ENCODE results near the gene SLC29A1. TPM values are rescaled to one million over a fixed set of nuclear protein-coding genes. Genes with fewer than 3 reads are reported as not detected.

Gene SLC29A1
- total RNA-seq, 3 donors from 2014 or later, result 165 to 199 (median 181) TPM

DNA sequence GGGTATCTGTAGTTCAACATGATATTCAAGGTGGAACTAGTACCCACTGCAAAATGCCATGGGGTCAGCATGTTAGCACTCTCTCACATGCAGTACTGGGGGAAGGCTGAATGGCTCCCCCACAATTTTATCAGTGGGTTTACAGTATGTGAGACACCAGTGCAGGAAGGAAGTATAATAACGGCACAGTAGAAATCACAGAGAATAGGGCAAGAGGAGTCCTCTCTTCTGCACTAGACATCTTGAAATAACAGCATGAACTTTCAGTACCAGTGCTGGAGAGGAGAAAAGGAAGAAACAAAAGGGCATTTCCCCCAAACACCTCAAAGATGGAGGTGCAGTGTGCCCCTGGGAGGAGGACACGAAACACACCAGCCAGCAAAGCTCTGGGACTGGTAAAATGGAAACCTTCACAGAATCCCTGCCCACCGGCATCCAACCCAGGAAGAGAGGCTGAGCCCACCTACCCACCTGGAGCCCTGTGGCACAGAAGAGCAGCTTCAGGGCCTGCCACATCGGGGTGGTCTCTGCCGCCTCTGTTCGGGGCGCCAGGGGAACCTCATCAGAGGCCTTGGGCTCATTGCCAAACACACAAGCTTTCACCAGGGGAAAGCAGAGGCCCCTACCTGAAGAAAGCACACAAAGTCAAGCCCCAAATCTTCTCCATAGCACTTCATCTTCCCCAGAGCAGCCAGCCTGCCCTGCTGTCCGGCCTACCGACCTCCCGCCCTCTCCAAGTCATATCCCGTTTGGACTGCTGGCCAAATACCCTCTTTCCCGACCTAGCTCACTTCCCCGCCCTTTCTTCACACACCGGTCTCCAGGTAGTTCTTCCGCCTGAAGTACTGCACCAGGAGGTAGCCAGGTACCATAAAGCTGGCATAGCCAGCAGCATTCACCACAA is 32.7 kb downstream of the SLC29A1 start:
- Mint-ChIP-seq H3K9me3 (no peaks in the 10 kb centered on the region), H3K27me3 (ENCODE audit: low read depth) (no peaks in the 10 kb centered on the region), H3K36me3 (ENCODE audit: insufficient read depth) (peaks cover 63% of the 10 kb centered on the region), H3K4me1 (ENCODE audit: low read depth) (peaks cover 71% of the 10 kb centered on the region), H3K4me3 (peak overlapping the region; percentile 94)
- DNase-seq (peak; percentile 21), ATAC-seq (peak; percentile 14 to 22)

GRCh38 chr6:44256775-44257024 is 33.3 kb downstream of the SLC29A1 start:
- DNase-seq, result no peak
- Mint-ChIP-seq H3K4me3 (peak overlapping the region; percentile 94), H3K4me1 (ENCODE audit: low read depth) (peaks cover 69% of the 10 kb centered on the region), H3K36me3 (ENCODE audit: insufficient read depth) (peaks cover 58% of the 10 kb centered on the region), H3K9me3 (no peaks in the 10 kb centered on the region), H3K27me3 (ENCODE audit: low read depth) (no peaks in the 10 kb centered on the region)
- ATAC-seq, result peak; percentile 7 to 11

GRCh38 chr6:44257025-44257752 is 33.8 kb downstream of the SLC29A1 start, which contains the start of gene SLC35B2:
TSS of gene SLC35B2 (minus strand) at chr6:44257528. CDS start at chr6:44257410, 118 bp downstream.
- H3K27me3 Mint-ChIP-seq (ENCODE audit: low read depth), result no peaks in the 10 kb centered on the region
- peaks cover 69% of the 10 kb centered on the region for H3K4me1 Mint-ChIP-seq (ENCODE audit: low read depth)
- DNase-seq (peak; percentile 56), ATAC-seq (peak; percentile 53 to 60)
- H3K4me3 Mint-ChIP-seq, result peak within 1 kb of the TSS; percentile 94
- H3K9me3 Mint-ChIP-seq, result no peaks in the 10 kb centered on the region
- H3K36me3 Mint-ChIP-seq (ENCODE audit: insufficient read depth), result peaks cover 54% of the 10 kb centered on the region

DNA sequence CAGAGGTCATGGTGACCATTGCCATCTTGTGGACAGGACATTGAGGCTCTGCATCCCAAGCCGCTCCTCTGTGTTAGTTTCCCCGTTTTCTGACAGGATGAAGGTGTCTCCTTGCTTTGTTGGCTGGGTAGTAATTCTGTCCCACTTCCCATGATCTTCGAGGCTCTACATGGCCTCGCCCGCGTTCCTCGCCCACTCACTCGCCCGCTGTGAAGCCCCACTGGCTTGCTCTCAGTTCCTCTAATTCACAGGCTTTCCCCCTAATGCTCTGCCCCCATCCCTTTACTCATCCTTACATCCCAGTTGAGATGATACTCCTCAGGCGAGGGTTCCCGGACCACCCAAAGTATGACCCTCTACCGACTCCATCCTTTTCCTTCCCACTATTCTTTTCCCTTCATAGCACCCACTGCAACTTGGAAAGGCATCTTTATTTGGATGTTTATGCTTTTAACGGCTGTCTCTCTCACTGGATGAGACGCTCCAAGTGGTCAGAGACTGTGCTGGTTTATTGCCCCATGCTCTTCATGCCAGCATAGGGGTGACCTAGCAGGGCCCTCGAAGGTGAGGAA is 34.4 kb downstream of the SLC29A1 start:
- Mint-ChIP-seq H3K4me1 (ENCODE audit: low read depth) (peaks cover 69% of the 10 kb centered on the region), H3K4me3 (peak overlapping the region; percentile 86), H3K36me3 (ENCODE audit: insufficient read depth) (peaks cover 50% of the 10 kb centered on the region), H3K9me3 (no peaks in the 10 kb centered on the region), H3K27me3 (ENCODE audit: low read depth) (no peaks in the 10 kb centered on the region)
- ATAC-seq (no peak), DNase-seq (no peak)

DNA sequence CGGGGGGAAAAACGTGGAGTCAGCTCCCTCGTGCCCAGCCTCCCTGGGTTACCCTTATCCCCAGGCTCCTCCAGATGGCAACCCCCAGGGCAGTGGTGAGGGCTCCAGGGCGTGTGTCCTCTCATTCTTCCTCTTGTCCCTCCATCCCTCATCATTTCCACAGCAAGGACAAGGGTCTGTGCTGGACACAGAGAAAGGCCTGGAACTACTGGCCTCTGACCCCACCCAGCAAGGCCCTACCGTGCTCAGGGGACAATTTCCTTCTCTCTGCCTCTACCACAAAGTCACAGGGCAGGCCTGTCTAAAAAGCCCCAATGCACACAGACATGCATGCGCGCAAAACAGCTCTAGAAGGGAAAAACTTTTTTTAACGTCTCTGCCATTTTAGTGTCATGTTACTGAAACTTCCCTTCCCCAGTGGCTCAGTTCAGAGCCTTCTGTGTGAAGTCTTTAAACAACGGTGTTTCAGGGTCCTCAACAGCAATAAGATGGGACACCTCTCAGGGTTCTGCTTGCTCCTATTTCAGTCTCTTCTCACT is 35.0 kb downstream of the SLC29A1 start:
- ATAC-seq (no peak), DNase-seq (no peak)
- no peaks in the 10 kb centered on the region for H3K9me3 Mint-ChIP-seq
- no peaks in the 10 kb centered on the region for H3K27me3 Mint-ChIP-seq (ENCODE audit: low read depth)
- peak overlapping the region; percentile 86 for H3K4me3 Mint-ChIP-seq
- H3K36me3 Mint-ChIP-seq (ENCODE audit: insufficient read depth), result peaks cover 45% of the 10 kb centered on the region
- peaks cover 69% of the 10 kb centered on the region for H3K4me1 Mint-ChIP-seq (ENCODE audit: low read depth)

DNA sequence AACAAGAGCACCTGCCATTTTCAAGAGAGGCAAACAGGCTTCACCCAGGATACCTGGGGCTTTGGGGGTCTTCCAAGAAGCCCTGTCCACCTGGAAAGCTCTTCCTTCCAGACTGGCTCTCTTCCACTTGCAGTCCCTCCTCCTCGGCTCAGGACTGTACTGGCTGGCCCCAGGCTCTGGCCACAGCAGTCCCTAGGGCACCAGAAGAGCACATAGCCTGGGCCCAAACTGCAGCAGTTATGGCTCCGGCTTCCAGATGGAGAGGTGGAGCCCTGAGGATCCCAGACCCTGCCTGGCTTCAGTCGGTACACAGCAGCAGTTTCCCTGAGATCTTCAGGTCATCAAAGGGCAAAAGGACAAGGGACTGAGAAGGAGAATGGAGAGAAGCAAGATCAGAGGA is 35.5 kb downstream of the SLC29A1 start:
- no peak for ATAC-seq
- Mint-ChIP-seq H3K36me3 (ENCODE audit: insufficient read depth) (peaks cover 40% of the 10 kb centered on the region), H3K4me3 (peak overlapping the region; percentile 86), H3K9me3 (no peaks in the 10 kb centered on the region), H3K4me1 (ENCODE audit: low read depth) (peaks cover 65% of the 10 kb centered on the region), H3K27me3 (ENCODE audit: low read depth) (no peaks in the 10 kb centered on the region)
- no peak for DNase-seq

DNA sequence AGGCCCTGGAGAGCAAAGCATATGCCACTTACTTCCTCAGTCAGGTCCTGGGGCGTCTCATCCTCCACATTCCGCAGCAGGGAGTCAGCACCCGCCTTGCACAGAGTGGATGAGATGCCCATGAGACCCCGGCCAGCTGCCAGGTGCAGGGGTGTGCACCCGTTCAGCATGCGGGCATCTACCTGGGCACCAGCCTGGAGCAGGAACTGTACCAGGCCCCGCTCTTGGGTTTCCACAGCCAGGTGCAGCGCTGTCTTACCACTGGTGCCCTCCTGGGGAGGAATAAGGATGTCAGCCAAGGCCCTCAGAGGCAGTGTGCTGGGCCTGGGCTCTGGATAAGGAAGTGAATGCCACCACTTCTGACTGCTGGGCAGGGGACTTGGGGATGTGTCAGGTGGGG is 36.6 kb downstream of the SLC29A1 start:
- H3K4me1 Mint-ChIP-seq (ENCODE audit: low read depth), result peaks cover 58% of the 10 kb centered on the region
- no peak overlapping the region for H3K4me3 Mint-ChIP-seq
- no peaks in the 10 kb centered on the region for H3K9me3 Mint-ChIP-seq
- peaks cover 30% of the 10 kb centered on the region for H3K36me3 Mint-ChIP-seq (ENCODE audit: insufficient read depth)
- no peak for DNase-seq
- ATAC-seq, result no peak
- H3K27me3 Mint-ChIP-seq (ENCODE audit: low read depth), result no peaks in the 10 kb centered on the region

GRCh38 chr6:44260451-44261297 is 37.3 kb downstream of the SLC29A1 start:
- Mint-ChIP-seq H3K36me3 (ENCODE audit: insufficient read depth) (peaks cover 30% of the 10 kb centered on the region), H3K4me1 (ENCODE audit: low read depth) (peaks cover 51% of the 10 kb centered on the region), H3K4me3 (peak overlapping the region; percentile 2), H3K9me3 (no peaks in the 10 kb centered on the region), H3K27me3 (ENCODE audit: low read depth) (no peaks in the 10 kb centered on the region)
- ATAC-seq (no peak), DNase-seq (no peak)

GRCh38 chr6:44261581-44261980 is 38.2 kb downstream of the SLC29A1 start:
- H3K9me3 Mint-ChIP-seq, result no peaks in the 10 kb centered on the region
- ATAC-seq (no peak), DNase-seq (no peak)
- H3K4me3 Mint-ChIP-seq, result no peak overlapping the region
- peaks cover 49% of the 10 kb centered on the region for H3K4me1 Mint-ChIP-seq (ENCODE audit: low read depth)
- H3K27me3 Mint-ChIP-seq (ENCODE audit: low read depth), result no peaks in the 10 kb centered on the region
- H3K36me3 Mint-ChIP-seq (ENCODE audit: insufficient read depth), result peaks cover 30% of the 10 kb centered on the region

DNA sequence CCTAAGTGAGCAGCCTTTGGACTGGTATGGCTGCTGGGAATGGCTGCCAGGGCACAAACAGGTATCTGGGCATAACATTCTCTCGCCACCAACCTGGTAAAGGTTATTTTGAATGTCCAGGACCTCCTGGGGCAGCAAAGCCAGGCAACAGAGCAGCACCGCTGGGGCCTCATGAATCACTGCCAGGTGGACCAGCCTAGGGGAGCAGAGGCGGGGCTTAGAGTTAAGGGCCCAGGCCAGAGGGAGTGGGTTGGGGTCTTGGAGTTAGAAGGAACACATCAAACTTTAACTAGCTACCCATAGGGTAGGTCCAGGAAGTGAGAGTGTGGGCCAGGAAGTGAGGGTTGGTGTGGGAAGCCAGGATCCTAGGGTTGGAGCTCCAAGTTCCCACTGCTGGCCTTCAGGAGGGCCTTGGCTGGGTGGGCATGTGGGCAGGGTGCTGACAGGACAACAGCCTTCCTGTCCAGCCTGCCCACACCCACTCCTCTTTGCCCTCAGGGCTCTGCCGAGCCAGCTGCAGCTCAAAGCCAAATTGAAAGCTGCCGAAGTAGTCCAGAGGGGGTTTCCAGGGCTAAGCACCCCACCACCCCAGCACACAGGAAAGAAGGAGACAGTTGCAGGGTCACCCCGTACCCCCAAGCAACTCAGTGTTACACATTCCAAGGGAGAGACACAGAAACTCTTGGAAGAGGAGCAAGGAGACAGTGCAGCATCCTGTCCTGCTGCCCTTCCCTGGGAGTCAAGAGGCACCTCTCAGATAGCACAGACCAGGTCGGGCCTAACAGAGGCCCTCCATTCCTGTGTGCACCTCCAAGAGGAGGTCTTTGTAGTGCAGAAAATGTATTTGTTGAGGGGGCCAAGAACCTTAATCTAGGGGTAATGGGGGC is 39.3 kb downstream of the SLC29A1 start:
- peak overlapping the region; percentile 98 for H3K4me3 Mint-ChIP-seq
- H3K27me3 Mint-ChIP-seq (ENCODE audit: low read depth), result no peaks in the 10 kb centered on the region
- peaks cover 49% of the 10 kb centered on the region for H3K4me1 Mint-ChIP-seq (ENCODE audit: low read depth)
- H3K9me3 Mint-ChIP-seq, result no peaks in the 10 kb centered on the region
- H3K36me3 Mint-ChIP-seq (ENCODE audit: insufficient read depth), result peaks cover 29% of the 10 kb centered on the region
- no peak for DNase-seq
- peak; percentile 0 to 1 for ATAC-seq

- peaks cover 43% of the 10 kb centered on the region for H3K4me1 Mint-ChIP-seq (ENCODE audit: low read depth)
- ATAC-seq, result peak; percentile 18 to 19
- H3K36me3 Mint-ChIP-seq (ENCODE audit: insufficient read depth), result peaks cover 24% of the 10 kb centered on the region
- peak overlapping the region; percentile 98 for H3K4me3 Mint-ChIP-seq
- peak; percentile 14 for DNase-seq
- peaks cover 2% of the 10 kb centered on the region for H3K27me3 Mint-ChIP-seq (ENCODE audit: low read depth)
- H3K9me3 Mint-ChIP-seq, result no peaks in the 10 kb centered on the region
These were observed 40.1 kb downstream of the SLC29A1 start for GRCh38 chr6:44263354-44264100.

DNA sequence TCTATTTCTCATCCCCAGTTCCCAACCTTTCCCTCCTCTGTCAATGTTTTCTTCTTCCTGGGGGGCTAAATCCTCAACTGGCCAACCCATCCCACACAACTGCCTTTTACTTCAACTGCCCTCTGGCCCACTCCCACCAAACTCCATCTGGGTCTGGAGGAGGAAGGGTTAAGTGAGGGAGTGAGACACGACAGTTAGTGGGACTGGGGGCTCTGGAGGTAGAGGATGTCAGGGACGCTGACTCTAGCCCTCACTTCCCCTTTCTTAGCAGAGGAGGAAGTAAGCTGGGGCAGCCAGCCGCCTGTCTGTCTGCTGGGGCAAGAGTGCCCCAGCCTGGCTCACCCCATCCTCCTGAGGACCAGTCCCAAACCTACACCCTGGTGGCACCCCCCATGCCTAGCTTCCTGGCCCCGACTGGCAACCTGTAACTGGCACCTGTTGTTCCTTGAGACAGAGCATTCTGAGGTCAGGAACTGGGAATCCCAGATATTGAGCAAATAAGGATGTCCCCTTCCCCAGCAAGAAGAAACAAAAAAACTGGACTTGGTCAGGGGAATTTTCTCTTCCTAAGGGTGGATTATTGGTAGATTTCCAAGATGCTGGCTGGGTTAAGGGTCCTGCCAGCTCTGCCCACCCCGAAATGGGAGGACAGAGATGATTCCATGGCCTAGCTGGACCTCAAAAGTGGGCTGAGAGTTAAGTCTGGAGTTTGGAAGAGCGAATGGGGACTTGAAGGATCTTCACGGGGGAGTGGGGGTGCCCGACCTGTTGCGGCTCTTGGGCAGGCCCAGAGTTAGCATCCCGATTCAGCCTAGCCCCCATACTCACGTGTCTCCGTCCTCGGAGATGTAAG is 41.0 kb downstream of the SLC29A1 start:
- Mint-ChIP-seq H3K4me1 (ENCODE audit: low read depth) (peaks cover 43% of the 10 kb centered on the region), H3K4me3 (peak overlapping the region; percentile 98), H3K36me3 (ENCODE audit: insufficient read depth) (peaks cover 19% of the 10 kb centered on the region), H3K27me3 (ENCODE audit: low read depth) (peaks cover 10% of the 10 kb centered on the region), H3K9me3 (no peaks in the 10 kb centered on the region)
- ATAC-seq, result peak; percentile 16 to 22
- DNase-seq, result no peak
